Esophagus muscularis mucosa (tissue), 4 donors: ENCODE measurements around the gene ANTXRL.
"Not testable (repeated sequence)": the region's sequence is repeated elsewhere in the genome, so short reads cannot be mapped to it uniquely, and the experiment has no call there.

Experiments
- CTCF ChIP-seq, 3 experiments: fragments of 200-600 bp in 2 of 3; fragments of 450-650 bp in 1 of 3; sonication (generic) in 2 of 3; IDR thresholded peaks; one replicate each; pipeline ENCODE4 v1.5.1; 2017 to 2019; ENCODE audit warnings: antibody characterized with exemption in 3 of 3, mild to moderate bottlenecking in 2 of 3, moderate library complexity in 1 of 3
- EP300 ChIP-seq: sonication (generic); formaldehyde crosslinking; IDR thresholded peaks from one replicate; pipeline ENCODE4 v1.6.1; 2017; ENCODE audit warnings: antibody characterized with exemption
- POLR2A ChIP-seq: fragments of 450-650 bp; IDR thresholded peaks from one replicate; pipeline ENCODE4 v1.6.1; 2017; ENCODE audit warnings: antibody characterized with exemption, moderate library complexity, mild to moderate bottlenecking, low read depth
- POLR2AphosphoS5 ChIP-seq, 2 donors: sonication (generic); formaldehyde crosslinking; IDR thresholded peaks; one replicate each; pipeline ENCODE4 v1.6.1; 2017; ENCODE audit warnings: antibody characterized with exemption in 2 of 2

GRCh38 chr10:46378108-46378507 is 91.3 kb downstream of the ANTXRL start:
- TF ChIP-seq POLR2A; CTCF (IDR thresholded peaks at IDR 0.05); POLR2AphosphoS5 (IDR thresholded peaks at IDR 0.05); EP300: not testable (repeated sequence)
